CD4-positive, alpha-beta T cell treated with Interleukin-17A for 4 hours (primary cell): ENCODE results near the gene FGF23.
"Not testable (repeated sequence)": the region's sequence is repeated elsewhere in the genome, so short reads cannot be mapped to it uniquely, and the experiment has no call there.

Experiments used
- DNase-seq: peaks from one replicate; pipeline ENCODE4 v3.0.0-alpha.2; 2020; ENCODE audit warnings: mixed read lengths

Gene FGF23

DNA sequence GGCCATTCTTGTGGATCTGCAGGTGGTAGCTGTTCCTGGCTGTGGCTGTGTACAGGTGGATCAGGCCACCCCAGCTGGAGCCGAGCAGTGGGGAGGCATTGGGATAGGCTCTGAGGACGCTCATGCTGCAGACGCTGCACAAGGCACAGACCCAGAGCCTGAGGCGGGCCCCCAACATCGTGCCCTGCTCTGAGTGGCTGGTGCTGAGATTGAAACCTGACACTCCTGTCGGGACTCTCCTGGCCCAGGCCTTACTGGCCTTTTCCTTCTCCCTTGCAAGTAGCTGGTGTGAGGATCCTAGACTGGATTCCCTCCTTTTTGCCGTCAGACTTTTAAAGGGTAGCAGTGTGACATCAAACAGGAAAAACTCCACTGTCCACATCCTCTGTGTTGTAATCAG, at the start of gene FGF23:
Gene FGF23 (minus strand): TSS at position 308 of the 400 bp plus-strand sequence. CDS start 130 bp downstream, at position 178.
- DNase-seq: no peak

DNA sequence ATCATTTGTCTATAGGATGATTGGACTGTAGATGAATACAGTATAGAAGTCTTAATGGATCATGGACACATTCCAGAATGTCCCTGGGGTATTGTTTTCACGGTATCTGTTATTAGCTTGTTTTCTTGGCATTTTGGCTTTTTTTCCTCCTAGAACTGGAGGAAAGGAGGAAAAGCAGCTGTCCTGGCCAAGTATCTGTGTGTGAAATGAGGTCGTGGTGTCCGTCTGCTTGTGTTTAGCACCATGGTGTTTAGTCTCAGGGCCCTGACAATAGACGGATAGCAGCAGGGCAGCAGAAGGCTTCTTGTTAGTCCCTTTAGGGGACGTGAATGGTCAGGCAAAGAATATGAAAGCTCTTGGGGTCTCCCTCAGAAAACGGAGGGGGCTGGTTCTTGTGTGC, 44.9 kb upstream of the FGF23 start:
- DNase-seq: no peak

DNA sequence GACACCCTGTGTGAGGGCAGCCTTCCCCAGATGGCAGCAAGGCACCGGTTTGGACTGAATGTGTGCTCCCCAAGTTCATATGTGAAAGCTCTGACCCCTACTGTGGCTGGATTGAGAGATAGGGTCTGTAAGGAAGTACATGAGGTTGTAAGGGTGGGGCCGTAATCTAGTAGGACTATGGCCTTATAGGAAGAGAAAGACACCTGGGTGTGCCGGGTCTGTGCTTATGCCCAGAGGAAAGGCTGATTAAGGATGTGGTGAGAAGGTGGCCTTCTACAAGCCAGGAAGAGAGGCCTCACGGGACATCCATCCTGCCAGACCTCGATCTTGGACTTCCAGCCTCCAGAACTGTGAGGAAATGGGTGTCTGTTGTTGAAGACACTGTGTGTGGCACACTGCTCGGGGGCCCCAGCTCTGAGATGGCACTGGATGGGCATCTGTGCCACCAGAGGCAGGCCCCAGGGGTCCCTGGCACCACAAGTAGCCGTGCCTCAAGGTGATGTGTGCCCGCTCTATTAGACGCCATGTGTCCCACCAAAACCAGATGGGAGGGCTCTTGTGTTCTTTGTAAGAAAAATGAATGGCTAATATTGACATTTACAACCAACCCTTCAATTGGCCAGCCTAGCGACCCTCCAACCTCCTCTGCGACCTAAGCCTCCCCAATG, 44.1 kb upstream of the FGF23 start:
- DNase-seq: no peak

DNA sequence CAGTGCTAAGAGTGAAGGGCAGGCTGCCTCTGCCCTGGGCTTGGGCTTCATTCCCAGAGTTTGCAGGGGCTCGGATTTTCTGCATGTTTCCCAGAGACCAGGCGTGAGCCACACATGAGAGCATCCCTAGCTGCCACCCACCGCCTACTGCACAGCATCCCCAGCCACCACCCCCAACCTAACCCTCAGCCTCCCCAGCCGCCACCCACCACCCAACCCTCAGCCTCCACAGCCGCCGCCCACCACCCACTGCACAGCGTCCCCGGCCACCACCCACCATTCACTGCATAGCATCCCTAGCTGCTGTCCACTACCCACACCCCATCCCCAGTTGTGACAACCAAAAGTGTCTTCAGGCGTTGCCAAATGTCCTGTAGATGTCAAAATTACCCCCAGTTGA, 43.5 kb upstream of the FGF23 start:
- DNase-seq: no peak

DNA sequence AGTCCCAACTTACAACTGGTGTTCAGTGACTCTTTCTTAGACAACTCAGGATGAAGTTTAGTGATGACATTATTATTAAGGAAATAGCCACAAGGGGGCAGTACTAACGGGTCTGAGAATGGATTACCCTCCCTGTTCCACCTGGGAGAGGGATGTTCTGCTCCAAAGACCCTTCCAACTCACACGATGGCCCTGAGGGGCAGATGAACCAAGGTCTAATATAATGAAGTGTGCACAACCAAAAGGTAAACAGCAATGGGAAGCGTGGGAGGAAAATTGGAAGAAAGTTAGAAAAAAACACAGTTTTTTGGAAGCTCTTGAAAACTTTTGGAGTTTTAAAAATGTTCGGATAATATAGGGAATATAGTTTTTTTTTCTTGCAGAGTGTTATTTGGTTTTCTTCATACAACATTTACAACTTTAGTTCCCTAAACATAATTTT, 42.1 kb upstream of the FGF23 start:
- DNase-seq: peak; percentile 41

DNA sequence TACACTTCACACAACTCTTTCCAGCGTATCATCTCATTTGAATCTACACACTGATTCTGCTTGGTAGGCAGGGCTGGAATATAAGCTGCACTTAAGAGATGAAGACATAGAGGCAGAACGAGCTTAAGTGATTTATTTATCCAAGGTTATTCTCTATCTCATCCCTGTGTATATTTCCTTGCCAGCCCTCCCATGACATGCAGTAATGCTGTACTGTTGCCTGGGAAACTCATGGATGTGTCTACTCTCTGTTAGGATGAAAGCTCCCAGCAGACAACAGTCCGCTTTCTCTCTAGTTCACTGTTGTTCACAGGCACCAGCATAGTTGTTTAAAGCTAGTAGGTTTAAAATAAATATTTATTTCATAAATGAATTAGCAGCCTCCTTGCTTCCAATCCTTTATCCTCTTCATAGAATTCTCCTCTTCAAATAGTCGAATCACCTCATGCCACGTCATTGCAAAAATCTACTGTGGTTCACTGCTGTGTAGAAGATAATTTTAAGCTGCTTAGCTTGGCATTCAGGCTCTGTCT, 40.7 kb upstream of the FGF23 start:
- DNase-seq: no peak

DNA sequence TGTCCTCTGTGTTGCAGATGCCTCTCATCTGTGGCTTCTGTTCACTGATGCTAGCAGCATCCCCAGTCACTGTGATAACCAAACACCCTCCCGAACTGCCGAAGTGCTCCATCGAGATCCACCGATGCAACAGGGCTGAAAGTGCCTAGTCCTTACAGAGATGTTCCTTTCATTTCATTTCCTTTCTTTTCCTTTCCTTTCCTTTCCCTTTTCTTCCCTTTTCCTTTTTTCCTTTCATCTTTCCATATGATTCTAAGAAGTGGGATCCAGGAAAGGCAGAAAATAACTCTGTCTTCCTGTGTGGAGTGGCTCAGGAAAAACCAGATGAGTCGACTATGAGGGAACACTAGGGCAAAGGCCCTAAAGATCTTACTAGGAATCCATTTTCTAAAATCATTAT, 39.4 kb upstream of the FGF23 start:
- no peak for DNase-seq

DNA sequence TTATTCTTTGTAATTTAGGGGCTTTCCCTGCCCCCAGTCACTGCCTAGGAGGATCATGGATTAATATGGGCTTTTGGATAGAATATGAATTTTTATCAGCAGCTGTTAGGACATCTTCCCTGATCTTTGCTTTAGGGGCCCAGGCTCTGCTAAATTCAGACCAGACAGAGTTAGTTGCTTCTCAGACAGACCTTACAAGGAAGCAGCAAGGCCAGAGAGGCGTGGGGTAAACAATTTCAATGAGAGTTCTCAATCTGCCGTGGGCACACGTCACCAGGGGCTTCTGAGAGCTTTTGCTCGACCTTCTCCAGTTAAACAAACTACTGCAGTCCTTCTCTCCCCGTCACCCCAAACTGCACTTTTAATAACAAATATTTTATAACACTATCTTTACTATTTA, 38.4 kb upstream of the FGF23 start:
- DNase-seq: no peak

DNA sequence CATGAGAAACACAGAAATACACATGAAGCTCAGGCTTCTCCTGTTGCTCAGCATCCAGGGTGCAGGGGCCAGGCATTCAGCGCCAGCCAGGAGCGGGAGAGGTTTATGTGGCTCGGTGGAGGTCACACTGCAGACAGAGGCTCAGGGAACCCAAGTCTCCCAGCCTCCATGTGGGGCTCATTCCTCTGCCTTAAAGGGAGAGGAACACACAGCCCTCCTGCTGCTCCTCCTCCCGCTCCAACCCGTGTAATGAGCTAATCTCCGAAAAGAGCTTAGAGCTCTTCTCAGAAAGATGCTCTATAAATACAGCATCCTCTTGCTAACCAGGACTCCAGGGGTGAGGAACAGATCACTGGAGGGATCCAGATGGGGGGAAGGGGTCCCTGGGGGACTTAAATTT, 37.9 kb upstream of the FGF23 start:
- no peak for DNase-seq

DNA sequence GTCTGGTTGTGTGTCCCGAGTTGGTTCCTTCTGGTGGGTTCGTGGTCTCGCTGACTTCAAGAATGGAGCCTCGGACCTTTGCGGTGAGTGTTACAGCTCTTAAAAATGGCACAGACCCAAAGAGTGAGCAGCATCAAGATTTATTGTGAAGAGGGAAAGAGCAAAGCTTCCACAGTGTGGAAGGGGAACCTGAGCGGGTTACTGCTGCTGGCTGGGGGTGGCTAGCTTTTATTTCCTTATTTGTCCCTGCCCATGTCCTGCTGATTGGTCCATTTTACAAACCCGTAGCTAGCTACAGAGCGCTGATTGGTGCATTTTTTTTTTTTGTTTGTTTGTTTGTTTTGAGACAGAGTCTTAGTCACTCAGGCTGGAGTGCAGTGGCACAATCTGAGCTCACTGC, 36.8 kb upstream of the FGF23 start:
- DNase-seq: no peak

DNA sequence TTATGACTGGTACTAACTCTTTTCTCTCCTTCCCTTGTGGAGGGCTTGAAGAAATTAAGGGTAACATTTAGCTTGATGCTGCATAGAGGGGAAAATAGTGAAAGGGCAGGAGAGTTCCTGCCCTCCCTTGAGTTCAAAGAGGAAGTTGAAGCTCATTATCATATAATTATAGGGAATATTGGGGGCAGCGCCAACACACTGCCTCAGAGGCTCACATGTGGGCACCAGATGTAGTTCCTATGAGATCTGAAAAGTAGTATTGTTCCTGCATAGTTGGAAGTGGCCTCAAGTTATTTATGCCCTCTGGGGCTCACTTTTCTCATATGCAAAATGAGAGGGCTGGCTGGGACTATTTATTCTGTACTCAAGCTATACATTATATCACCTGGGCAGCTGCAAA, 33.0 kb upstream of the FGF23 start:
- DNase-seq: no peak

DNA sequence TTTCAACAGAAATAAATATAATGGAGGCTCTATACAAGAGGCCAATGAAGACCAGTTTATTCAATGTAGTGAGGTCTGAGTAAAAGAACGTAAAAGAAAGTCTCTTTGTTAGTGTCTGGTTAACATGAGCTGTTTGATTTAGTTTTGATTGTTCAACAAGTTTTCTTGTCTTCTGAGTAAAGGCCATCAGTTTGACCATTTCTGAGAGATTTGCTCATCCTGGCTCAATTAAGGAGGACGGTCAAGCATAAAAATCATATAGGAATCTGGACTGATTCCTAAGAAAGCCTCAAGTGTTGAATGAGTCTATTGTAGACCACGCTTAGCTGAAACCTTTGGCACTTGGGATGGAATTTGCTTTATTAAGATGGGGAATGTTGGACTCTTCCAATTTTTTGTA, 32.5 kb upstream of the FGF23 start:
- no peak for DNase-seq

DNA sequence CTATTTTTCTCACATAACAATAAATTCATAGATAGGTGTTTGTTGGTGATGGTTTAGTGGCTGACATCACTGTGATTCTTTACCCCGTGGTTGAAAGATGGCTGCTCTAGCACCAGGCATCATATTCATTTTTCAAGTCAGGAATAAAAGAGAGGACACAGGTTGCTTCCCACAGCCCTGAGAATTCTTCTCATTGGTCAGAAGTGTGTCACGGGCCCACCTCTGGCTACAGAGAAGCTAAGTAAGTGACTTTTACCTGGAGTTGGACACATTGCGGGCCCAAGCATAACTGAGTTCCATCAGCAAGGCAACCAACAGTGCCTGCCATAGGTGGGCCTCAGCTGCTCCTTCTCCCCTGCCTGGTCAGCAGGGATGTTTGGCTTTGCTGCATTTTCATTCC, 27.6 kb upstream of the FGF23 start:
- no peak for DNase-seq

DNA sequence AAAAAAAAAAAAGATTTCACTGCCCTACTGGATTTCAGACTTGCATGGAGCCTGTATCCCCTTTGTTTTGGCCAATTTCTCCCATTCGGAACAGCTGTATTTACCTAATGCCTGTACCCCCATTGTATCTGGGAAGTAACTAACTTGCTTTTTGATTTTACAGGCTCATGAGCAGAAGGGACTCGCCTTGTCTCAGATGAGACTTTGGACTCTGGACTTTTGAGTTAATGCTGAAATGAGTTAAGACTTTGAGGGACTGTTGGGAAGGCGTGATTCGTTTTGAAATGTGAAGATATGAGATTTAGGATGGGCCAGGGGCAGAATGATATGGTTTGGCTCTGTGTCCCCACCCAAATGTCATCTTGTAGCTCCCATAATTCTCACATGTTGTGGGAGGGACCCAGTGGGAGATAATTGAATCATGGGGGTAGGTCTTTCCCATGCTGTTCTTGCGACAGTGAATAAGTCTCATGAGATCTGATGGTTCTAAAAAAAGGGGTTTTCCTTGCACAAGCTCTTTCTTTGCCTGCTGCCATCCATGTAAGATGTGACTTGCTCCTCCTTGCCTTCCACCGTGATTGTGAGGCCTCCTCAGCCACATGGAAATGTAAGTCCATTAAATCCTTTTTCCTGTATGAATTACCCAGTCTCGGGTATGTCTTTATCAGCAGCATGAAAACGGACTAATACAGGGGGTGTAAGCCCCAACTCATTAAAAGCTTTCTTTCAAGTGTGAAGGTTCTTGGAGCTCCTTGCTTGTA, 25.5 kb upstream of the FGF23 start:
- DNase-seq: not testable (repeated sequence)

DNA sequence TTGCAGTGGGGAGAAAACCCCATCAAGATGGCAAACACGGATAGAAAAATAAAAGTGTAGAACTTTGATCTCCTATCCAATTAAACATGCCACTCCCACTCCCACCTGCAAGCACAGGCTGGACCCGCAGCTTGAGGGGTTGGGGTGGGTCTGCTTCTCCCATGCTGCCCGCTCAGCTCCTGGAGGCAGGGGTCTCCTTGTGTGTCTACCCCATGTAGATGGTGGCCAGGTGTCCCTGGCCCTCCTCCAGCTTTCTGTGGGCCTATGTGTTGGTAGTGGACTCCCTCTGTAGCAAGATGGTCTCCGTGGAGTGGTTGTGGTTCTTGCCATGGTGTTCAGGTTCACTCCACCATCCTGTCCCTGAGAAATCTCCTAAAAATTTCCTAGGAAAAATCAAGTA, 23.5 kb upstream of the FGF23 start:
- no peak for DNase-seq

DNA sequence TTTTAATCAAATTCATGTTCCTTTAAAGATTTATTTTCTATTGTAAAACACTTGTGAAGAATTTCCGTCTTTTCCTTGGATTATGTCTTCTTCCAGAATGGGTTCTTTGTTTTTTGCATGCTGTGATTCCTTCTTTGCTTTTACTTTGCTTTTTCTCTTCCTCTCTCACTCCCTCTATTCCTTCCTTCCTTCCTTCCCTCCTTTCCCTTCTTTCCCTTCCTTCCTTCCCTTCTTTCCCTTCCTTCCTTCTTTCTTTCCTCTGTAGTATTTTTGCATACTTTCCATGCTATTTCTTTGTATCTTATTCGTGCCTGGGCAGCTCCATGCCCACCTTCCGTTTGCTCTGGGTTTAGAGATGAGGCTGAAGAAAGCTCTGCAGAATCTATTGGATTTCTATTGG, 21.6 kb upstream of the FGF23 start:
- no peak for DNase-seq

DNA sequence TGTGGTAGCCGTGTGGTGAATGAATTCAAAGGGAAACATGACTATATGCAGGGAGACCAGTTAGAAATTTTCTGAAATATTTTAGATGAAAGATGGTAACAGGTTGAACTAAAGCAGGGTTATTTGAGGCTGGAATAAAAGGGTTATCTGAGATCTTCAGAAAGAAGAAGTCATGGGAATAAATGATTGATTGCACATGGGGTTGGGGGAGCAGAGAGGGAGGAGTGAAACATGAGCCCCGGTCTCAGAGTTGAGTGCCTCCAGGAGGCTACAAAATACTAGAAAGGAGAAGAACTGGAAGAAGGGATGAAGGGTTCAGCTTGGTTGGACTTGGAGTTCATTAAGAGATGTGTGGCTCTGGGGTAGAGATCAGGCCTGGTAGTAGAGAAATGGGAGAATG, 16.3 kb upstream of the FGF23 start:
- no peak for DNase-seq

DNA sequence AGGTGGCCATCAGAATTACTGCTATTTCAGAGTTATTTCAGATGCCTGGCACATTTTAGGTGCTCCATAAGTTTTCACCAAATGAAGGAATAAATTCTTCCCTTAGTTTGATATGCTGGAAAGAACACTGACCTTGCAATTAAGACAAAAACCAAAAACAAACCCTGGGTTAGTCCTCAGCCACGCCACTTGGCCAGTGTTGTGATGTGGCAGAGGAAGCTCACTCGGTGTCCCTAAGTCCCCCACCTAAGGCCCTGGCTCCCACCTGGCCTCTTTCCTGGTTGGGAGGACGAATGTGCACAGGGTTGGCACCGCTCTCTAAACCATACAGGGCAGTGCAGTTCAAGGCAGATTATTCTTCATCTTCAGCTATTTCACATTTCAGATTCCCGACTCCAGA, 13.7 kb upstream of the FGF23 start:
- DNase-seq: no peak

DNA sequence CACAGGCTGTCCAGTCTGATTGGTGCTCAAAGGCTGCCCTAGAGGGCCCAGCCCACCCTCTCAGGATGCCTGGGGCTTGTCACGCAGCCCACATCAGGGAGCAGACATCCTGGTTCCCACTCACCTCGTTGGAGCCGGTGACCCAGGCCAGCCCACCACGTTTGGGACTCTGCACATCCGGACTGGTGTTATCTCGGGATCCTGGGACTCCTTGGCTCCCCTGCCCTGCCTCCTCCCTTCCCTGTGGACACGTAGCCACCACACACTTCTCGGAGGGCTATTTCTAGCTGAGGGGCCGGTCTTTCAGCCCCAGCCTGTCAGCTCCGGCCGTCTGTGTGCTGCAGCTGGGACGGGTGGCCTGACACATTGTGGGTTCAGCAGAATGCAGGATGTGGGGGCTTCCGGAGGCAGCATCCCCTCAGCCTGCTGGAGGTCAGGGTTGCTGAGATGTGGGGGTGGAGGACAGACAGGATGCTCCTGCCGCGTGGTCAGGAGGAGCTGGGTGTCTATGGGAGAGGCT, 12.8 kb upstream of the FGF23 start:
- DNase-seq: no peak

DNA sequence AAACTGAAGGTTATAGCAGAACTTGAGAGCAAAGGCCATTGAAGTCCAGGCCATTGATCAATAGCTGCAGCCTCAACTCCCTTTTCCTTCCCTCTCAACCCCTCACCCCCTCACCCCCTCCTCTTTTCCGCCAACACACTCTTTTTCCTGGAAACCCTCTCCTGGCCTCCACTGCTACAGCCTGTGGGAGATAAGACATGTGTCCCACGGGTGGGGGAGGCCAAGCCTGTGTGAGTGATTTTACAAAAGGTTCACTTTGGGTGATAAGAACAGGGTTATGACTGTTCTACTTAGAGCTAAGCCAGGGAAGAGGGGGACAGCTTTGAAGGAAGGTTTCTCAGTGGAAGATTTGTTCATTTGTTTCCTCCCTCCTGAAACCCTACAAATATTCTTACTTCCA, 9.2 kb upstream of the FGF23 start:
- DNase-seq: no peak

DNA sequence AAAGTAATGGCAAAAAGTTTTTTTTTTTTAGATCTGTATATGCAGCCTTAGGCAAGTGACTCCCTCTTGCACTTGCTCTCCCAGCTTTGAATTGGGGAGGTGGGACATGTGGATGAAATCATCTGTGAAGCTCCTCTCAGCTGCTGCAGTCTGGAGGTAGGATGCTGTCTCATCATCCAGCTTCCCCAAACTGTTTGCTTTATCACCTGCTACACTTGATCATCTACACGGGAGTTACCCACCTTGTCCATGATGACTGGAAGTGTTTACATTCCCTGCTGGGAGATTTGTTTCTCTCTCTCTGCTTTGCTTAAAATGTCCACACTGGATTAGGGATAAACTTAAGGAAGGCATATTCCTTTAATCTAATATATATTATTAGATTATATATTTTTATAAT, 8.5 kb upstream of the FGF23 start:
- DNase-seq: no peak

DNA sequence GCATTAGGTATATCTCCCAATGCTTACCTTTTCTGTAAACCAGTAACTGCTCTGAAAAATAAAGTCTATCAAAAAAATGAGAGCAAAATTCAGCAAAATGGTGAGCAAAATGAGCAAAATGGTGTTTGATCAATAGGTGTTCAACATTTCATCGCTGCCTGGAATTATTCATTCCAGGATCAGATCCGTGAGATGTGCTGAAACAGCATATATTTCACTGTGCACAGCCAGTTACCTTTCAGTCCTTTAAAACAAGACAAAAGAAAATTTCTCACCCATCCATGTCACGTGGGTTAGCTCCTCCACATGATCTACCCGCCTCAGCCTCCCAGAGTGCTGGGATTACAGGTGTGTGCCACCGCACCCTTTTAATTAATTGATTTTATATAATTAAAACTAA, 8.1 kb upstream of the FGF23 start:
- DNase-seq: no peak

DNA sequence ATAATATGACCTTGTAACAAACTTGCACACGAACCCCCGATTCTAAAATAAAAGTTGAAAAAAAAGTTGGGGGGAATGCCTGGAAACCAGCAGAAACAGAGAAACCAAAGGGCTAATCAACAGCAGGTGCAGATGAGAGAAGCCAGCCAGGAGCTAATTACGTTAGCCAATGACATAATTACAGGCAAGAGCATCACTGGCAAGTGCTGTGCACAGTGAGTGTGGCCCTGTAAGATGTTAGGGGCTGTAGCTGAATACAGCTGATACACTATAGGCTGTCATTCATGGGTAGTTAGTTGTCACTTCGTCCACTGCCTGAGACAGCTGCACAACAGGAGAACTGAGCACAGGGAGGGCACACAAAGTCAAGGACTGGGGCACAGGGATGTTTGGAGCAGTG, 7.3 kb upstream of the FGF23 start:
- no peak for DNase-seq

DNA sequence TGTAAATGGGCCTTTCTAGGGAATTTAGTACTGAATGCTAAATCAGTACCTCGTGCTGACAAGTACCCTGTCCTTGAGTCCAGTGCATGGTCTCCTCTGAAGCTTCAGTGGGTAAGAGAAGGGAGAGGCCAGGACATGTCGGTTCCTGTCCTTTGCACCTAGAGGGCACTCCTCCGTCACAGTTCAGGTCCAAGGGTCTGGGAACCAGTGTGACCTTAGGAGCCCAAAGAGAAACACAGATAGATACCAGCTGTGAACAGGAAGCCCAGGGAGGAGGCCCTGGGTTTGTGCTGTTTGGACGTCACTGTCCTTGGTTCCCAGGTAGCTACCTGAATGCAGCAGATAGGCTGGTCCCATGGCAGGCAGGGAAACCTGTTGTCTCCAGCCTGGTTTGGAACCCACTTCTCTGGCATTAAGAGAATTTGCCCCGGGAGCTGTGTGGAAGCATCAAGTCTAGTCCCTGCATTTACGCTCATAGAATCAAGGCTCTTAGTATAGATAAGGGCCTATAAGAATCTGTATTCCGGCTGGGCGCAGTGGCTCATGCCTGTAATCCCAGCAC, 3.9 kb upstream of the FGF23 start:
- no peak for DNase-seq
